GM21576 (cell line): ENCODE results near the gene AATK.

Experiments used
- ATAC-seq: cut with Tn5 transposase; IDR thresholded peaks from one replicate; pipeline ENCODE4 v1.9.1; 2021; ENCODE audit warnings: mild to moderate bottlenecking, moderate library complexity; ENCODE audit not compliant: unreplicated experiment

The AATK gene

GRCh38 chr17:81196505-81197408 is 30.7 kb upstream of the AATK start:
- ATAC-seq: no peak

- no peak for ATAC-seq
Measured at GRCh38 chr17:81195941-81196495, 30.0 kb upstream of the AATK start.

- ATAC-seq: no peak
Measured at GRCh38 chr17:81194941-81195901, 29.2 kb upstream of the AATK start.

- ATAC-seq: no peak
Measured at GRCh38 chr17:81194225-81194760, 28.3 kb upstream of the AATK start.

GRCh38 chr17:81193470-81194224 is 27.6 kb upstream of the AATK start:
- ATAC-seq: no peak

GRCh38 chr17:81193051-81193410 is 27.0 kb upstream of the AATK start:
- ATAC-seq: no peak

- no peak for ATAC-seq
Measured at GRCh38 chr17:81192386-81193050, 26.5 kb upstream of the AATK start.

- no peak for ATAC-seq
Measured at GRCh38 chr17:81191646-81192045, 25.6 kb upstream of the AATK start.

- no peak for ATAC-seq
Measured at GRCh38 chr17:81191116-81191515, 25.1 kb upstream of the AATK start.

- no peak for ATAC-seq
Measured at GRCh38 chr17:81190591-81190990, 24.6 kb upstream of the AATK start.

- ATAC-seq: no peak
Measured at GRCh38 chr17:81189670-81190530, 23.9 kb upstream of the AATK start.

GRCh38 chr17:81189016-81189415 is 23.0 kb upstream of the AATK start:
- ATAC-seq: no peak

GRCh38 chr17:81188491-81188840 is 22.4 kb upstream of the AATK start:
- ATAC-seq: no peak

GRCh38 chr17:81187586-81188490 is 21.8 kb upstream of the AATK start:
- no peak for ATAC-seq

- ATAC-seq: no peak
Measured at GRCh38 chr17:81187120-81187519, 21.1 kb upstream of the AATK start.

- no peak for ATAC-seq
Measured at GRCh38 chr17:81186203-81186602, 20.2 kb upstream of the AATK start.

GRCh38 chr17:81184555-81184954 is 18.5 kb upstream of the AATK start:
- no peak for ATAC-seq

- no peak for ATAC-seq
Measured at GRCh38 chr17:81183807-81184206, 17.8 kb upstream of the AATK start.
